Peyer's patch (tissue), 4 donors: ENCODE measurements around the gene ST6GALNAC1.

Experiments used
- POLR2A ChIP-seq, 2 donors: fragments of 450-650 bp; IDR thresholded peaks; one replicate each; pipeline ENCODE4 v1.5.1; 2017; ENCODE audit warnings: antibody characterized with exemption in 2 of 2, mild to moderate bottlenecking in 2 of 2, moderate library complexity in 2 of 2
- TF ChIP-seq, protein P1 (sequence below), 6 experiments: fragments of 450-650 bp in 4 of 6; fragments of 200-600 bp in 2 of 6; sonication (generic) in 1 of 6; IDR thresholded peaks; one replicate each; pipeline ENCODE4 v1.5.1; 2017 to 2019; ENCODE audit warnings: antibody characterized with exemption in 6 of 6, mild to moderate bottlenecking in 3 of 6, moderate library complexity in 1 of 6

DNA sequence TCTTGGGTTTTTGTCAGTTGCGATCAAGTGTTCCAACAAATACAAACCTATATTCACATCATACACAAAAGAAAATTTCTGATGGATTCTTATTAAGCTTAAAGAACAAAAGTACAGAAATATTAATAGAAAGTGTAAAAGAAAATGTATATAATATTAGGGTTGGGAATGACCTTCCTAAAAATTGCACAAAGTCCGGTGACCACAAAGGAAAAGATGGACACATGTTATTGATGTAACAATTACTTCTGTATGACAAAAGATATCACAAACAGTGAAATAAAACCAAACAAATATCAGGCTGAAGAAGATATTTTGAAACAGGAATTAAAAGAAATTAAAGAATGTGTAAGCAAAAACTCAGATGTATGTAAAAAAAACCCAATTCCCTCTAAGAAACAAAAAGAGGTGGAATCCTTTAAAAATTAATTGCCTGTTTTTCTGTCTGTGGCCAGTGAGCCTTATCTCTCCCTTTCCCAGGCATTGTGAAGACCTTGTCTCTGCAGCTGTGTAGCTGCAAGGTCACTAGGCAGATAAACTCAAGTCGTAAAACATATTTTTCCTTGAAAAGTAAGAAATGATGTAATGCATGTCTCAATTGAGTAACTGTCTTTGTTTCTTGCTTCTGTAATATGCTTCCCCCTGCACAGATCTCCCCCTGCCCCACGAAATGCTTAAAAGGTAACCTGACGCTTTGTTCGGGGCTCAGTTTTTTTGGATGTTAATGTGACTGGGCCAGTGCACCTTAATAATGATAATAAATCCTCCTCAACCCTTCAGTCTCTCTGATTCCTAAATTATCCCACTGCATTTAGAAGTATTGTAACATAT, 2.8 kb downstream of the ST6GALNAC1 start:
- no peak for TF ChIP-seq POLR2A (IDR thresholded peaks at IDR 0.05)
- TF ChIP-seq, protein P1, sequence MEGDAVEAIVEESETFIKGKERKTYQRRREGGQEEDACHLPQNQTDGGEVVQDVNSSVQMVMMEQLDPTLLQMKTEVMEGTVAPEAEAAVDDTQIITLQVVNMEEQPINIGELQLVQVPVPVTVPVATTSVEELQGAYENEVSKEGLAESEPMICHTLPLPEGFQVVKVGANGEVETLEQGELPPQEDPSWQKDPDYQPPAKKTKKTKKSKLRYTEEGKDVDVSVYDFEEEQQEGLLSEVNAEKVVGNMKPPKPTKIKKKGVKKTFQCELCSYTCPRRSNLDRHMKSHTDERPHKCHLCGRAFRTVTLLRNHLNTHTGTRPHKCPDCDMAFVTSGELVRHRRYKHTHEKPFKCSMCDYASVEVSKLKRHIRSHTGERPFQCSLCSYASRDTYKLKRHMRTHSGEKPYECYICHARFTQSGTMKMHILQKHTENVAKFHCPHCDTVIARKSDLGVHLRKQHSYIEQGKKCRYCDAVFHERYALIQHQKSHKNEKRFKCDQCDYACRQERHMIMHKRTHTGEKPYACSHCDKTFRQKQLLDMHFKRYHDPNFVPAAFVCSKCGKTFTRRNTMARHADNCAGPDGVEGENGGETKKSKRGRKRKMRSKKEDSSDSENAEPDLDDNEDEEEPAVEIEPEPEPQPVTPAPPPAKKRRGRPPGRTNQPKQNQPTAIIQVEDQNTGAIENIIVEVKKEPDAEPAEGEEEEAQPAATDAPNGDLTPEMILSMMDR (IDR thresholded peaks at IDR 0.05) = no peak
